WTC11 (cell line): ENCODE measurements around the gene NOL4L.

Experiments used
- FOXJ3 ChIP-seq: sonication (generic); formaldehyde crosslinking; IDR thresholded peaks from 2 replicates; pipeline ENCODE4 v1.9.0; 2021; ENCODE audit warnings: missing genetic modification reagents, mild to moderate bottlenecking, borderline replicate concordance
- IRF2 ChIP-seq: sonication (generic); formaldehyde crosslinking; IDR thresholded peaks from 2 replicates; pipeline ENCODE4 v1.8.0; 2022; ENCODE audit warnings: low read depth, missing genetic modification reagents, borderline replicate concordance
- MYBL2 ChIP-seq: sonication (generic); formaldehyde crosslinking; IDR thresholded peaks from 2 replicates; pipeline ENCODE4 v1.8.1; 2023; ENCODE audit warnings: mild to moderate bottlenecking, moderate library complexity, missing genetic modification reagents
- NFE2L1 ChIP-seq: sonication (generic); formaldehyde crosslinking; IDR thresholded peaks from 2 replicates; pipeline ENCODE4 v1.8.1; 2023; ENCODE audit warnings: missing genetic modification reagents
- TF ChIP-seq, protein P1 (sequence below): fragments of 200-600 bp; IDR thresholded peaks from 2 replicates; pipeline ENCODE4 v1.8.0; 2022; ENCODE audit warnings: antibody characterized with exemption
- TF ChIP-seq, protein P2 (sequence below): sonication (generic); formaldehyde crosslinking; IDR thresholded peaks from 2 replicates; pipeline ENCODE4 v1.8.1; 2023; ENCODE audit warnings: mild to moderate bottlenecking, missing genetic modification reagents, borderline replicate concordance
- TF ChIP-seq, protein P3 (sequence below): sonication (generic); formaldehyde crosslinking; IDR thresholded peaks from 2 replicates; pipeline ENCODE4 v1.8.0; 2022; ENCODE audit warnings: mild to moderate bottlenecking, missing genetic modification reagents
- TF ChIP-seq, protein P4 (sequence below): sonication (generic); formaldehyde crosslinking; IDR thresholded peaks from 2 replicates; pipeline ENCODE4 v1.8.1; 2023; ENCODE audit warnings: mild to moderate bottlenecking, missing genetic modification reagents, moderate library complexity
- TF ChIP-seq, protein P5 (sequence below): sonication (generic); formaldehyde crosslinking; IDR thresholded peaks from 2 replicates; pipeline ENCODE4 v1.8.0; 2022; ENCODE audit warnings: mild to moderate bottlenecking, missing genetic modification reagents
- TF ChIP-seq, protein P6 (sequence below): sonication (generic); formaldehyde crosslinking; IDR thresholded peaks from 2 replicates; pipeline ENCODE4 v1.8.1; 2022; ENCODE audit warnings: missing genetic modification reagents, borderline replicate concordance
- TF ChIP-seq, protein P7 (sequence below): sonication (generic); formaldehyde crosslinking; IDR thresholded peaks from 2 replicates; pipeline ENCODE4 v1.8.0; 2023; ENCODE audit warnings: missing genetic modification reagents, mild to moderate bottlenecking, borderline replicate concordance
- TF ChIP-seq, protein P8 (sequence below): sonication (generic); formaldehyde crosslinking; IDR thresholded peaks from 2 replicates; pipeline ENCODE4 v1.8.1; 2022; ENCODE audit warnings: mild to moderate bottlenecking, missing genetic modification reagents, moderate library complexity, borderline replicate concordance
- TF ChIP-seq, protein P9 (sequence below): sonication (generic); formaldehyde crosslinking; IDR thresholded peaks from 2 replicates; pipeline ENCODE4 v1.8.1; 2022; ENCODE audit warnings: low read depth, missing genetic modification reagents, borderline replicate concordance

DNA sequence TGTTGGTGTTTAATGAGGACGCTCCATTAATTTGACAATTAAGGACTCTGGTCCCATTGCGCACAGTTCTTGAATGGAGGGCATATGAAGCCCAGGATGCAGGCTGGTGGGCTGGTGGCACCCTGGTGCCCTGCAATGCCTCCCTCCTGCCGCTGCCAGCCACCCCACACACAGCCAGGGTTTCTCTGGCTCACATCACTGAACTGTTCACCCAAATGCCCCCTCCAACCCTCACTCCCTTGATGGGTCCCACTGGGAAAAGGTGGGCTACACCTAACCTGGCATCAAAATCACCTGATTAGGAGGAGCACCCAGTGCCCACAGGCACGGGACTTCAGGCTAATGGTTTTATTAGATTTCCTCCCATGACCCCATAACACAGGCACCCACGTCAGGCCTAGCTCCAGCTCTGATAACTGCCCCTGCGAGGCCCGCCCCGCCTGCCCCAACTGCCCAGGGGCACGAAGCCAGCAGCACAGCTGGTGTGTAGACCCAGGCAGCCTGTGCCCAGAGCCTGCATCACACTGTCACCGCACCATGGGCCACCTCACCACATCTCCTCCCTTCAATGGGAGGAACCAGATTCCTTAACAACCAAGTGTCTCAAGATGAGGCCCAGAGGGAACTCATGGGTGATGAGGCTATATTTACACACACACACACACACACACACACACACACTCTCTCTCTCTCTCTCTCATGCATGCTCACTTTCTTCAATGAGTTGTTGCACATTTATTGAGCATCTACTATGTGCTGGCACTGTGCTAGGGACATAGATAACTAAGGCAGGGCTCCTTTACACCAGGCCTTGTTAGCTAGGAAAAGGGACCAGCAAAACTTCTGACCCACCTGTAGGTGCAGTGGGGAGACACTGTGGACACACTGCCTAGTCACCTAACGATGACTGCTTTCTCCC lies 107.3 kb downstream of the NOL4L start:
- TF ChIP-seq, protein P1, sequence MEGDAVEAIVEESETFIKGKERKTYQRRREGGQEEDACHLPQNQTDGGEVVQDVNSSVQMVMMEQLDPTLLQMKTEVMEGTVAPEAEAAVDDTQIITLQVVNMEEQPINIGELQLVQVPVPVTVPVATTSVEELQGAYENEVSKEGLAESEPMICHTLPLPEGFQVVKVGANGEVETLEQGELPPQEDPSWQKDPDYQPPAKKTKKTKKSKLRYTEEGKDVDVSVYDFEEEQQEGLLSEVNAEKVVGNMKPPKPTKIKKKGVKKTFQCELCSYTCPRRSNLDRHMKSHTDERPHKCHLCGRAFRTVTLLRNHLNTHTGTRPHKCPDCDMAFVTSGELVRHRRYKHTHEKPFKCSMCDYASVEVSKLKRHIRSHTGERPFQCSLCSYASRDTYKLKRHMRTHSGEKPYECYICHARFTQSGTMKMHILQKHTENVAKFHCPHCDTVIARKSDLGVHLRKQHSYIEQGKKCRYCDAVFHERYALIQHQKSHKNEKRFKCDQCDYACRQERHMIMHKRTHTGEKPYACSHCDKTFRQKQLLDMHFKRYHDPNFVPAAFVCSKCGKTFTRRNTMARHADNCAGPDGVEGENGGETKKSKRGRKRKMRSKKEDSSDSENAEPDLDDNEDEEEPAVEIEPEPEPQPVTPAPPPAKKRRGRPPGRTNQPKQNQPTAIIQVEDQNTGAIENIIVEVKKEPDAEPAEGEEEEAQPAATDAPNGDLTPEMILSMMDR, result no peak
- TF ChIP-seq, protein P2, sequence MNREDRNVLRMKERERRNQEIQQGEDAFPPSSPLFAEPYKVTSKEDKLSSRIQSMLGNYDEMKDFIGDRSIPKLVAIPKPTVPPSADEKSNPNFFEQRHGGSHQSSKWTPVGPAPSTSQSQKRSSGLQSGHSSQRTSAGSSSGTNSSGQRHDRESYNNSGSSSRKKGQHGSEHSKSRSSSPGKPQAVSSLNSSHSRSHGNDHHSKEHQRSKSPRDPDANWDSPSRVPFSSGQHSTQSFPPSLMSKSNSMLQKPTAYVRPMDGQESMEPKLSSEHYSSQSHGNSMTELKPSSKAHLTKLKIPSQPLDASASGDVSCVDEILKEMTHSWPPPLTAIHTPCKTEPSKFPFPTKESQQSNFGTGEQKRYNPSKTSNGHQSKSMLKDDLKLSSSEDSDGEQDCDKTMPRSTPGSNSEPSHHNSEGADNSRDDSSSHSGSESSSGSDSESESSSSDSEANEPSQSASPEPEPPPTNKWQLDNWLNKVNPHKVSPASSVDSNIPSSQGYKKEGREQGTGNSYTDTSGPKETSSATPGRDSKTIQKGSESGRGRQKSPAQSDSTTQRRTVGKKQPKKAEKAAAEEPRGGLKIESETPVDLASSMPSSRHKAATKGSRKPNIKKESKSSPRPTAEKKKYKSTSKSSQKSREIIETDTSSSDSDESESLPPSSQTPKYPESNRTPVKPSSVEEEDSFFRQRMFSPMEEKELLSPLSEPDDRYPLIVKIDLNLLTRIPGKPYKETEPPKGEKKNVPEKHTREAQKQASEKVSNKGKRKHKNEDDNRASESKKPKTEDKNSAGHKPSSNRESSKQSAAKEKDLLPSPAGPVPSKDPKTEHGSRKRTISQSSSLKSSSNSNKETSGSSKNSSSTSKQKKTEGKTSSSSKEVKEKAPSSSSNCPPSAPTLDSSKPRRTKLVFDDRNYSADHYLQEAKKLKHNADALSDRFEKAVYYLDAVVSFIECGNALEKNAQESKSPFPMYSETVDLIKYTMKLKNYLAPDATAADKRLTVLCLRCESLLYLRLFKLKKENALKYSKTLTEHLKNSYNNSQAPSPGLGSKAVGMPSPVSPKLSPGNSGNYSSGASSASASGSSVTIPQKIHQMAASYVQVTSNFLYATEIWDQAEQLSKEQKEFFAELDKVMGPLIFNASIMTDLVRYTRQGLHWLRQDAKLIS (CRISPR knock-in tag), result no peak
- TF ChIP-seq FOXJ3 (CRISPR knock-in tag), result no peak
- TF ChIP-seq, protein P3, sequence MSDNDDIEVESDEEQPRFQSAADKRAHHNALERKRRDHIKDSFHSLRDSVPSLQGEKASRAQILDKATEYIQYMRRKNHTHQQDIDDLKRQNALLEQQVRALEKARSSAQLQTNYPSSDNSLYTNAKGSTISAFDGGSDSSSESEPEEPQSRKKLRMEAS (CRISPR knock-in tag), result no peak
- TF ChIP-seq, protein P4, sequence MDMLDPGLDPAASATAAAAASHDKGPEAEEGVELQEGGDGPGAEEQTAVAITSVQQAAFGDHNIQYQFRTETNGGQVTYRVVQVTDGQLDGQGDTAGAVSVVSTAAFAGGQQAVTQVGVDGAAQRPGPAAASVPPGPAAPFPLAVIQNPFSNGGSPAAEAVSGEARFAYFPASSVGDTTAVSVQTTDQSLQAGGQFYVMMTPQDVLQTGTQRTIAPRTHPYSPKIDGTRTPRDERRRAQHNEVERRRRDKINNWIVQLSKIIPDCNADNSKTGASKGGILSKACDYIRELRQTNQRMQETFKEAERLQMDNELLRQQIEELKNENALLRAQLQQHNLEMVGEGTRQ, result no peak
- TF ChIP-seq, protein P5, sequence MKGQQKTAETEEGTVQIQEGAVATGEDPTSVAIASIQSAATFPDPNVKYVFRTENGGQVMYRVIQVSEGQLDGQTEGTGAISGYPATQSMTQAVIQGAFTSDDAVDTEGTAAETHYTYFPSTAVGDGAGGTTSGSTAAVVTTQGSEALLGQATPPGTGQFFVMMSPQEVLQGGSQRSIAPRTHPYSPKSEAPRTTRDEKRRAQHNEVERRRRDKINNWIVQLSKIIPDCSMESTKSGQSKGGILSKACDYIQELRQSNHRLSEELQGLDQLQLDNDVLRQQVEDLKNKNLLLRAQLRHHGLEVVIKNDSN (CRISPR knock-in tag), result no peak
- no peak for TF ChIP-seq IRF2
- no peak for TF ChIP-seq MYBL2 (CRISPR knock-in tag)
- TF ChIP-seq, protein P6, sequence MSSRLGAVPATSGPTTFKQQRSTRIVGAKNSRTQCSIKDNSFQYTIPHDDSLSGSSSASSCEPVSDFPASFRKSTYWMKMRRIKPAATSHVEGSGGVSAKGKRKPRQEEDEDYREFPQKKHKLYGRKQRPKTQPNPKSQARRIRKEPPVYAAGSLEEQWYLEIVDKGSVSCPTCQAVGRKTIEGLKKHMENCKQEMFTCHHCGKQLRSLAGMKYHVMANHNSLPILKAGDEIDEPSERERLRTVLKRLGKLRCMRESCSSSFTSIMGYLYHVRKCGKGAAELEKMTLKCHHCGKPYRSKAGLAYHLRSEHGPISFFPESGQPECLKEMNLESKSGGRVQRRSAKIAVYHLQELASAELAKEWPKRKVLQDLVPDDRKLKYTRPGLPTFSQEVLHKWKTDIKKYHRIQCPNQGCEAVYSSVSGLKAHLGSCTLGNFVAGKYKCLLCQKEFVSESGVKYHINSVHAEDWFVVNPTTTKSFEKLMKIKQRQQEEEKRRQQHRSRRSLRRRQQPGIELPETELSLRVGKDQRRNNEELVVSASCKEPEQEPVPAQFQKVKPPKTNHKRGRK (CRISPR knock-in tag), result no peak
- TF ChIP-seq, protein P7, sequence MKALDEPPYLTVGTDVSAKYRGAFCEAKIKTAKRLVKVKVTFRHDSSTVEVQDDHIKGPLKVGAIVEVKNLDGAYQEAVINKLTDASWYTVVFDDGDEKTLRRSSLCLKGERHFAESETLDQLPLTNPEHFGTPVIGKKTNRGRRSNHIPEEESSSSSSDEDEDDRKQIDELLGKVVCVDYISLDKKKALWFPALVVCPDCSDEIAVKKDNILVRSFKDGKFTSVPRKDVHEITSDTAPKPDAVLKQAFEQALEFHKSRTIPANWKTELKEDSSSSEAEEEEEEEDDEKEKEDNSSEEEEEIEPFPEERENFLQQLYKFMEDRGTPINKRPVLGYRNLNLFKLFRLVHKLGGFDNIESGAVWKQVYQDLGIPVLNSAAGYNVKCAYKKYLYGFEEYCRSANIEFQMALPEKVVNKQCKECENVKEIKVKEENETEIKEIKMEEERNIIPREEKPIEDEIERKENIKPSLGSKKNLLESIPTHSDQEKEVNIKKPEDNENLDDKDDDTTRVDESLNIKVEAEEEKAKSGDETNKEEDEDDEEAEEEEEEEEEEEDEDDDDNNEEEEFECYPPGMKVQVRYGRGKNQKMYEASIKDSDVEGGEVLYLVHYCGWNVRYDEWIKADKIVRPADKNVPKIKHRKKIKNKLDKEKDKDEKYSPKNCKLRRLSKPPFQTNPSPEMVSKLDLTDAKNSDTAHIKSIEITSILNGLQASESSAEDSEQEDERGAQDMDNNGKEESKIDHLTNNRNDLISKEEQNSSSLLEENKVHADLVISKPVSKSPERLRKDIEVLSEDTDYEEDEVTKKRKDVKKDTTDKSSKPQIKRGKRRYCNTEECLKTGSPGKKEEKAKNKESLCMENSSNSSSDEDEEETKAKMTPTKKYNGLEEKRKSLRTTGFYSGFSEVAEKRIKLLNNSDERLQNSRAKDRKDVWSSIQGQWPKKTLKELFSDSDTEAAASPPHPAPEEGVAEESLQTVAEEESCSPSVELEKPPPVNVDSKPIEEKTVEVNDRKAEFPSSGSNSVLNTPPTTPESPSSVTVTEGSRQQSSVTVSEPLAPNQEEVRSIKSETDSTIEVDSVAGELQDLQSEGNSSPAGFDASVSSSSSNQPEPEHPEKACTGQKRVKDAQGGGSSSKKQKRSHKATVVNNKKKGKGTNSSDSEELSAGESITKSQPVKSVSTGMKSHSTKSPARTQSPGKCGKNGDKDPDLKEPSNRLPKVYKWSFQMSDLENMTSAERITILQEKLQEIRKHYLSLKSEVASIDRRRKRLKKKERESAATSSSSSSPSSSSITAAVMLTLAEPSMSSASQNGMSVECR, result no peak
- no peak for TF ChIP-seq NFE2L1
- TF ChIP-seq, protein P8, sequence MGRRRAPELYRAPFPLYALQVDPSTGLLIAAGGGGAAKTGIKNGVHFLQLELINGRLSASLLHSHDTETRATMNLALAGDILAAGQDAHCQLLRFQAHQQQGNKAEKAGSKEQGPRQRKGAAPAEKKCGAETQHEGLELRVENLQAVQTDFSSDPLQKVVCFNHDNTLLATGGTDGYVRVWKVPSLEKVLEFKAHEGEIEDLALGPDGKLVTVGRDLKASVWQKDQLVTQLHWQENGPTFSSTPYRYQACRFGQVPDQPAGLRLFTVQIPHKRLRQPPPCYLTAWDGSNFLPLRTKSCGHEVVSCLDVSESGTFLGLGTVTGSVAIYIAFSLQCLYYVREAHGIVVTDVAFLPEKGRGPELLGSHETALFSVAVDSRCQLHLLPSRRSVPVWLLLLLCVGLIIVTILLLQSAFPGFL (CRISPR knock-in tag), result no peak
- TF ChIP-seq, protein P9, sequence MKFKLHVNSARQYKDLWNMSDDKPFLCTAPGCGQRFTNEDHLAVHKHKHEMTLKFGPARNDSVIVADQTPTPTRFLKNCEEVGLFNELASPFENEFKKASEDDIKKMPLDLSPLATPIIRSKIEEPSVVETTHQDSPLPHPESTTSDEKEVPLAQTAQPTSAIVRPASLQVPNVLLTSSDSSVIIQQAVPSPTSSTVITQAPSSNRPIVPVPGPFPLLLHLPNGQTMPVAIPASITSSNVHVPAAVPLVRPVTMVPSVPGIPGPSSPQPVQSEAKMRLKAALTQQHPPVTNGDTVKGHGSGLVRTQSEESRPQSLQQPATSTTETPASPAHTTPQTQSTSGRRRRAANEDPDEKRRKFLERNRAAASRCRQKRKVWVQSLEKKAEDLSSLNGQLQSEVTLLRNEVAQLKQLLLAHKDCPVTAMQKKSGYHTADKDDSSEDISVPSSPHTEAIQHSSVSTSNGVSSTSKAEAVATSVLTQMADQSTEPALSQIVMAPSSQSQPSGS (CRISPR knock-in tag), result no peak
